H1 (cell line): ENCODE measurements around the gene PPP1R9A. TPM values are rescaled to one million over a fixed set of nuclear protein-coding genes. Genes with fewer than 3 reads are reported as not detected.

ENCODE experiments used
- BCL11A ChIP-seq, 2 experiments: IDR thresholded peaks; one replicate each; pipeline ENCODE4 v1.6.1; 2011; ENCODE audit warnings: low read depth in 2 of 2, low read length in 2 of 2, mild to moderate bottlenecking in 2 of 2
- BRCA1 ChIP-seq: IDR thresholded peaks from 2 replicates; pipeline ENCODE4 v1.6.1; 2012; ENCODE audit warnings: low read depth, low read length, improper control_type of control experiment
- CHD2 ChIP-seq: IDR thresholded peaks from 2 replicates; pipeline ENCODE4 v1.6.1; 2012; ENCODE audit warnings: low read length, improper control_type of control experiment
- NRF1 ChIP-seq: IDR thresholded peaks from 2 replicates; pipeline ENCODE4 v1.6.1; 2011; ENCODE audit warnings: mild to moderate bottlenecking, low read depth, low read length, improper control_type of control experiment
- SIRT6 ChIP-seq: IDR thresholded peaks from one replicate; pipeline ENCODE4 v1.7.1; 2012; ENCODE audit warnings: low read length, inconsistent platforms
- TAF7 ChIP-seq: optimal IDR thresholded peaks from 2 replicates; pipeline ENCODE3; 2011; ENCODE audit warnings: low read depth, mild to moderate bottlenecking, inconsistent platforms, low read length, moderate library complexity, borderline replicate concordance
- polyA plus RNA-seq, 7 experiments: library from polyadenylated mRNA; depleted of rRNA in 3 of 7; stranded (reverse) in 5 of 7; unstranded in 2 of 7; fragments of >200 nt in 5 of 7; fragments of 200-250 nt in 2 of 7; gene quantifications; 1 replicate in 5 of 7; 2 replicates in 1 of 7; 4 replicates in 1 of 7; pipeline versions ENCODE4 v1.2.1 to v1.2.3, GENCODE V29; 2011 to 2013; ENCODE audit warnings: missing spikeins in 2 of 7, mixed read lengths in 2 of 7
- total RNA-seq: library from RNA; stranded (reverse); fragmentation: NEBNext Ultra II Directional; extraction: Animal tissue kit (Norgen Biotek cat#: 25700); gene quantifications from 2 replicates; pipeline ENCODE4 v1.2.1, GENCODE V29; 2021
- TF ChIP-seq, protein P1 (sequence below): fragments of 300-600 bp; sonication (generic); IDR thresholded peaks from 2 replicates; pipeline ENCODE4 v1.7.1; 2012; ENCODE audit warnings: low read length, moderate library complexity, mild to moderate bottlenecking, inconsistent platforms; ENCODE audit not compliant: insufficient replicate concordance
- TF ChIP-seq, protein P2 (sequence below): IDR thresholded peaks from 2 replicates; pipeline ENCODE4 v1.6.1; 2011; ENCODE audit warnings: low read length, improper control_type of control experiment

The PPP1R9A gene
- total and polyA plus RNA-seq, 2 of the 8 experiments (the other 6 are each of a cell fraction or from before 2014, with no cell fraction given): 3.0 to 20.3 TPM

GRCh38 chr7:94877731-94878670 is 29.4 kb upstream of the PPP1R9A start (continued):
- TF ChIP-seq, protein P1, sequence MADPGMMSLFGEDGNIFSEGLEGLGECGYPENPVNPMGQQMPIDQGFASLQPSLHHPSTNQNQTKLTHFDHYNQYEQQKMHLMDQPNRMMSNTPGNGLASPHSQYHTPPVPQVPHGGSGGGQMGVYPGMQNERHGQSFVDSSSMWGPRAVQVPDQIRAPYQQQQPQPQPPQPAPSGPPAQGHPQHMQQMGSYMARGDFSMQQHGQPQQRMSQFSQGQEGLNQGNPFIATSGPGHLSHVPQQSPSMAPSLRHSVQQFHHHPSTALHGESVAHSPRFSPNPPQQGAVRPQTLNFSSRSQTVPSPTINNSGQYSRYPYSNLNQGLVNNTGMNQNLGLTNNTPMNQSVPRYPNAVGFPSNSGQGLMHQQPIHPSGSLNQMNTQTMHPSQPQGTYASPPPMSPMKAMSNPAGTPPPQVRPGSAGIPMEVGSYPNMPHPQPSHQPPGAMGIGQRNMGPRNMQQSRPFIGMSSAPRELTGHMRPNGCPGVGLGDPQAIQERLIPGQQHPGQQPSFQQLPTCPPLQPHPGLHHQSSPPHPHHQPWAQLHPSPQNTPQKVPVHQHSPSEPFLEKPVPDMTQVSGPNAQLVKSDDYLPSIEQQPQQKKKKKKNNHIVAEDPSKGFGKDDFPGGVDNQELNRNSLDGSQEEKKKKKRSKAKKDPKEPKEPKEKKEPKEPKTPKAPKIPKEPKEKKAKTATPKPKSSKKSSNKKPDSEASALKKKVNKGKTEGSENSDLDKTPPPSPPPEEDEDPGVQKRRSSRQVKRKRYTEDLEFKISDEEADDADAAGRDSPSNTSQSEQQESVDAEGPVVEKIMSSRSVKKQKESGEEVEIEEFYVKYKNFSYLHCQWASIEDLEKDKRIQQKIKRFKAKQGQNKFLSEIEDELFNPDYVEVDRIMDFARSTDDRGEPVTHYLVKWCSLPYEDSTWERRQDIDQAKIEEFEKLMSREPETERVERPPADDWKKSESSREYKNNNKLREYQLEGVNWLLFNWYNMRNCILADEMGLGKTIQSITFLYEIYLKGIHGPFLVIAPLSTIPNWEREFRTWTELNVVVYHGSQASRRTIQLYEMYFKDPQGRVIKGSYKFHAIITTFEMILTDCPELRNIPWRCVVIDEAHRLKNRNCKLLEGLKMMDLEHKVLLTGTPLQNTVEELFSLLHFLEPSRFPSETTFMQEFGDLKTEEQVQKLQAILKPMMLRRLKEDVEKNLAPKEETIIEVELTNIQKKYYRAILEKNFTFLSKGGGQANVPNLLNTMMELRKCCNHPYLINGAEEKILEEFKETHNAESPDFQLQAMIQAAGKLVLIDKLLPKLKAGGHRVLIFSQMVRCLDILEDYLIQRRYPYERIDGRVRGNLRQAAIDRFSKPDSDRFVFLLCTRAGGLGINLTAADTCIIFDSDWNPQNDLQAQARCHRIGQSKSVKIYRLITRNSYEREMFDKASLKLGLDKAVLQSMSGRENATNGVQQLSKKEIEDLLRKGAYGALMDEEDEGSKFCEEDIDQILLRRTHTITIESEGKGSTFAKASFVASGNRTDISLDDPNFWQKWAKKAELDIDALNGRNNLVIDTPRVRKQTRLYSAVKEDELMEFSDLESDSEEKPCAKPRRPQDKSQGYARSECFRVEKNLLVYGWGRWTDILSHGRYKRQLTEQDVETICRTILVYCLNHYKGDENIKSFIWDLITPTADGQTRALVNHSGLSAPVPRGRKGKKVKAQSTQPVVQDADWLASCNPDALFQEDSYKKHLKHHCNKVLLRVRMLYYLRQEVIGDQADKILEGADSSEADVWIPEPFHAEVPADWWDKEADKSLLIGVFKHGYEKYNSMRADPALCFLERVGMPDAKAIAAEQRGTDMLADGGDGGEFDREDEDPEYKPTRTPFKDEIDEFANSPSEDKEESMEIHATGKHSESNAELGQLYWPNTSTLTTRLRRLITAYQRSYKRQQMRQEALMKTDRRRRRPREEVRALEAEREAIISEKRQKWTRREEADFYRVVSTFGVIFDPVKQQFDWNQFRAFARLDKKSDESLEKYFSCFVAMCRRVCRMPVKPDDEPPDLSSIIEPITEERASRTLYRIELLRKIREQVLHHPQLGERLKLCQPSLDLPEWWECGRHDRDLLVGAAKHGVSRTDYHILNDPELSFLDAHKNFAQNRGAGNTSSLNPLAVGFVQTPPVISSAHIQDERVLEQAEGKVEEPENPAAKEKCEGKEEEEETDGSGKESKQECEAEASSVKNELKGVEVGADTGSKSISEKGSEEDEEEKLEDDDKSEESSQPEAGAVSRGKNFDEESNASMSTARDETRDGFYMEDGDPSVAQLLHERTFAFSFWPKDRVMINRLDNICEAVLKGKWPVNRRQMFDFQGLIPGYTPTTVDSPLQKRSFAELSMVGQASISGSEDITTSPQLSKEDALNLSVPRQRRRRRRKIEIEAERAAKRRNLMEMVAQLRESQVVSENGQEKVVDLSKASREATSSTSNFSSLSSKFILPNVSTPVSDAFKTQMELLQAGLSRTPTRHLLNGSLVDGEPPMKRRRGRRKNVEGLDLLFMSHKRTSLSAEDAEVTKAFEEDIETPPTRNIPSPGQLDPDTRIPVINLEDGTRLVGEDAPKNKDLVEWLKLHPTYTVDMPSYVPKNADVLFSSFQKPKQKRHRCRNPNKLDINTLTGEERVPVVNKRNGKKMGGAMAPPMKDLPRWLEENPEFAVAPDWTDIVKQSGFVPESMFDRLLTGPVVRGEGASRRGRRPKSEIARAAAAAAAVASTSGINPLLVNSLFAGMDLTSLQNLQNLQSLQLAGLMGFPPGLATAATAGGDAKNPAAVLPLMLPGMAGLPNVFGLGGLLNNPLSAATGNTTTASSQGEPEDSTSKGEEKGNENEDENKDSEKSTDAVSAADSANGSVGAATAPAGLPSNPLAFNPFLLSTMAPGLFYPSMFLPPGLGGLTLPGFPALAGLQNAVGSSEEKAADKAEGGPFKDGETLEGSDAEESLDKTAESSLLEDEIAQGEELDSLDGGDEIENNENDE: no peak
- TF ChIP-seq TAF7 (no peak), BRCA1 (no peak), BCL11A (IDR thresholded peaks at IDR 0.05; ENCODE audit: low read depth in 2 of 2, low read length in 2 of 2) (no peak), NRF1 (no peak), CHD2 (no peak), SIRT6 (no peak)
- TF ChIP-seq, protein P2, sequence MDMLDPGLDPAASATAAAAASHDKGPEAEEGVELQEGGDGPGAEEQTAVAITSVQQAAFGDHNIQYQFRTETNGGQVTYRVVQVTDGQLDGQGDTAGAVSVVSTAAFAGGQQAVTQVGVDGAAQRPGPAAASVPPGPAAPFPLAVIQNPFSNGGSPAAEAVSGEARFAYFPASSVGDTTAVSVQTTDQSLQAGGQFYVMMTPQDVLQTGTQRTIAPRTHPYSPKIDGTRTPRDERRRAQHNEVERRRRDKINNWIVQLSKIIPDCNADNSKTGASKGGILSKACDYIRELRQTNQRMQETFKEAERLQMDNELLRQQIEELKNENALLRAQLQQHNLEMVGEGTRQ: no peak
